CD8-positive, alpha-beta memory T cell (primary cell): ENCODE data around the gene BCL11B. TPM values are rescaled to one million over a fixed set of nuclear protein-coding genes. Genes with fewer than 3 reads are reported as not detected.

Experiments
- CTCF ChIA-PET: fragments of 350-600 bp; sonication (Branson Sonifier 250); formaldehyde crosslinking; loops from one replicate; lab custom pipeline; 2021; ENCODE audit warnings: antibody characterized with exemption; lab: Charles Lee
- POLR2A ChIA-PET: fragments of 350-600 bp; sonication (Branson Sonifier 250); formaldehyde crosslinking; loops from one replicate; lab custom pipeline; 2021; ENCODE audit warnings: antibody characterized with exemption; lab: Charles Lee
- DNase-seq, 5 donors: peaks; one replicate each; pipeline versions ENCODE4 v3.0.0 to v3.0.0-alpha.2; 2020 to 2022; ENCODE audit warnings: mixed read lengths in 1 of 5
- H3K27ac ChIP-seq: one replicate; pipeline ENCODE4 v1.7.0; 2013; ENCODE audit warnings: low read depth, mild to moderate bottlenecking, low read length, moderate library complexity
- H3K27me3 ChIP-seq: 2 replicates; pipeline ENCODE4 v1.7.0; 2013; ENCODE audit warnings: low read length, mild to moderate bottlenecking; ENCODE audit not compliant: insufficient read depth, poor library complexity, severe bottlenecking
- H3K36me3 ChIP-seq: 2 replicates; pipeline ENCODE4 v1.7.0; 2013; ENCODE audit warnings: mild to moderate bottlenecking, low read length, moderate library complexity; ENCODE audit not compliant: insufficient read depth
- H3K4me1 ChIP-seq: 2 replicates; pipeline ENCODE4 v1.7.0; 2013; ENCODE audit warnings: mild to moderate bottlenecking, low read length, moderate library complexity; ENCODE audit not compliant: insufficient read depth
- H3K4me3 ChIP-seq: 2 replicates; pipeline ENCODE4 v1.7.0; 2013; ENCODE audit warnings: mild to moderate bottlenecking, low read length
- H3K9me3 ChIP-seq: 2 replicates; pipeline ENCODE4 v1.7.0; 2013; ENCODE audit warnings: mild to moderate bottlenecking, low read length
- H3K27ac Mint-ChIP-seq, 8 donors: one replicate each; pipeline ENCODE4 v1.8.0; 2020 to 2021; ENCODE audit warnings: mixed read lengths in 8 of 8, mild to moderate bottlenecking in 6 of 8, inconsistent platforms in 3 of 8, moderate library complexity in 3 of 8
- H3K27me3 Mint-ChIP-seq, 2 donors: one replicate each; pipeline ENCODE4 v1.8.0; 2020 to 2021; ENCODE audit warnings: mixed read lengths in 2 of 2, mild to moderate bottlenecking in 1 of 2, moderate library complexity in 1 of 2
- H3K36me3 Mint-ChIP-seq, 3 donors: one replicate each; pipeline ENCODE4 v1.8.0; 2020 to 2021; ENCODE audit warnings: mixed read lengths in 3 of 3, inconsistent platforms in 1 of 3, mild to moderate bottlenecking in 1 of 3
- H3K4me1 Mint-ChIP-seq, 3 donors: one replicate each; pipeline ENCODE4 v1.8.0; 2020 to 2021; ENCODE audit warnings: mixed read lengths in 3 of 3, inconsistent platforms in 1 of 3, mild to moderate bottlenecking in 1 of 3
- H3K4me3 Mint-ChIP-seq, 7 donors: one replicate each; pipeline ENCODE4 v1.8.0; 2020 to 2021; ENCODE audit warnings: mixed read lengths in 7 of 7, mild to moderate bottlenecking in 6 of 7, moderate library complexity in 4 of 7, inconsistent platforms in 2 of 7
- H3K9me3 Mint-ChIP-seq, 5 donors: one replicate each; pipeline ENCODE4 v1.8.0; 2020 to 2022; ENCODE audit warnings: mixed read lengths in 5 of 5, mild to moderate bottlenecking in 3 of 5, moderate library complexity in 2 of 5, inconsistent platforms in 1 of 5
- polyA plus RNA-seq: library from polyadenylated mRNA; unstranded; fragments of 300-500 nt; fragmentation: Illumina TruSeq; gene quantifications from one replicate; pipeline ENCODE4 v1.2.3, GENCODE V29; 2021
- total RNA-seq, 2 experiments: library from RNA; stranded (reverse); gene quantifications; one replicate each; pipeline ENCODE4 v1.2.3, GENCODE V29; 2021

The BCL11B gene
- total and polyA plus RNA-seq, 3 experiments from 2014 or later, result 9.7 to 42.5 (median 42.0) TPM

DNA sequence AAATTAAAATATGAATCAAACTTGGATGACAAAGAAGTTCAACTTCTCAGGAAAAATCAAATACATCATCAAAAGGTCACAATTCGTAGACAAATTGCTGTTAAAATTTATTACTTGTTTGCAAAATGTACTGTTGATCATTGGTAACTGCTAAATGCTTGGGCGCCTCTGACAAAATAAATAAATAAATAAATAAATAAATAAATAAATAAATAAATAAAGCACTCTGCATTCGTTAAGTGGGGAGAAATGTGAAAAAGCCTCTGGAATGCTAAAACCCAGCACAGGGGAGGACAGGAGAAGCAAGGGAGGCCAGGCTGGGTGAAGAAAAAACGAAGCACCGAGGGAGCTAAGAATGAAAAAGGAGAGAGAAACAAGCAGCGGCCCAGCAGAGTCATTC is 115.2 kb downstream of the BCL11B start:
- Mint-ChIP-seq H3K27ac (no peak overlapping the region), H3K27me3 (no peaks in the 10 kb centered on the region), H3K36me3 (peaks cover 0 to 3% (median 3%) of the 10 kb centered on the region in 3 donors), H3K9me3 (peaks cover 0 to 3% (median 0%) of the 10 kb centered on the region in 5 donors), H3K4me1 (peaks cover 3 to 16% (median 14%) of the 10 kb centered on the region in 3 donors), H3K4me3 (no peak overlapping the region)
- POLR2A ChIA-PET, result no interaction called here
- H3K4me1 ChIP-seq, result no peaks in the 10 kb centered on the region
- no peaks in the 10 kb centered on the region for H3K27me3 ChIP-seq
- no peaks in the 10 kb centered on the region for H3K36me3 ChIP-seq
- CTCF ChIA-PET, result no interaction called here
- no peak for DNase-seq
- H3K27ac ChIP-seq, result no peak overlapping the region
- no peak overlapping the region for H3K4me3 ChIP-seq
- no peaks in the 10 kb centered on the region for H3K9me3 ChIP-seq

DNA sequence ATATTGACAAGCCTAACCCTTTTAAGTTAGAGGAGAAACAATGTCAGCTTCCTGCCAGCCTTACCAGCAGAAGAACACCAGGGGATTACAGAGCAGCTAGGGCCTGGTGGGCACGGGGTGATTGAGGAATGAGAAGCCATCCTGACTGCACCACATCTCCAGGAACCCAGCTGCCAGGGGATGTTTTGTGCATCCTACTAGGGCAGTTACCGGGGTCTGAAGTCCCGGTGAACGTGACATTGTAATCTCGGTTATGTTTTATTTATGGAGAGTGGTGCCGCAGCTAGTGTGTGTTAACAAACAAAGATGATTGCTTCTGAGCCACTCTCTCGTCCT is 115.9 kb downstream of the BCL11B start:
- no peaks in the 10 kb centered on the region for H3K27me3 Mint-ChIP-seq
- no peak overlapping the region for H3K27ac ChIP-seq
- POLR2A ChIA-PET, result no interaction called here
- DNase-seq, result no peak
- no peaks in the 10 kb centered on the region for H3K9me3 ChIP-seq
- H3K9me3 Mint-ChIP-seq, result no peaks in the 10 kb centered on the region
- H3K27ac Mint-ChIP-seq, result no peak overlapping the region
- peaks cover 0 to 10% (median 10%) of the 10 kb centered on the region in 3 donors for H3K4me1 Mint-ChIP-seq
- peaks cover 0 to 3% (median 2%) of the 10 kb centered on the region in 3 donors for H3K36me3 Mint-ChIP-seq
- CTCF ChIA-PET, result no interaction called here
- H3K4me1 ChIP-seq, result no peaks in the 10 kb centered on the region
- H3K4me3 ChIP-seq, result no peak overlapping the region
- H3K36me3 ChIP-seq, result no peaks in the 10 kb centered on the region
- no peaks in the 10 kb centered on the region for H3K27me3 ChIP-seq
- no peak overlapping the region for H3K4me3 Mint-ChIP-seq

DNA sequence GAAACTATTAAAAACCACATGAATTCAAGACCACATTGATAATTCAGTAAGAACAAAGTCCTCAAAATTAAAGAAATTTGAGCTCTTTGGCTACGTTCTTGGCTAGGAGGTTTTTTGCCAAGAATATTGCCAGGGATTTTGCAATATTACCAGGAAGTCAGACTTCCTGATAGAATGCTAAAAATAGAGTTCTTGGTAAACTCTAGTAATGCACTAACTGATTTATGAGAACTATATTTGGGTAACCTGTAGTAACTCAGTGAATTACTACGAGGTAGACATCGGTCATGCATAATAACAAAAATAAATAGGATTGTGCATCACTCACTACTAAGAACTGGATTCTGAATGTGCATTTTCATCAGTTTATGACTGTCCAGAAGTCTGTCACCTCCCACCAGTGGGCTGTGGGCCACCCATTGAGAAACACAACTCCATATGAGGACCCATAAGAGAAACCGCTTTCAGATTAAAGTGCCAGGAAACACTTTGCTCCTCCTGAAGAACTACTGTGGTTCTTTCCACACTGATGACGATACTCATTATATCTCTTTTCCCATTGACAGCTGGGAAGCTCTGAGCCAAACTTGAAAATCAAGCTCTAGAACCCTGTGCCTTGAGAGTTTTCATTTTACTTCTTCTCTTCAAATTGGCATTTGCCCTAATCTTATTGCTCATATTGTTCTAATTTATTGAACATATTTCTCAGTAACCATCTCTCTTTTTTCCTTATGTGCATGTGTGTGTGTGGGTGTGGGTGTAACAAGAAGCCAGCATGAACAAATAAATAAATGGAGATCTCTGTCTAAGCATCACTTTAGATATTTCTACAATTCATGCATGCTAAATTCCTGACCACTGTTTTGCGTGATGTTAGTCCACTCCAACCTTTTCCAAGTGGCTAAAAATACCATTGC is 116.6 kb downstream of the BCL11B start:
- POLR2A ChIA-PET, result no interaction called here
- Histone ChIP-seq H3K9me3 (no peaks in the 10 kb centered on the region), H3K4me3 (no peak overlapping the region), H3K27me3 (no peaks in the 10 kb centered on the region), H3K36me3 (no peaks in the 10 kb centered on the region), H3K4me1 (no peaks in the 10 kb centered on the region), H3K27ac (no peak overlapping the region)
- H3K27me3 Mint-ChIP-seq, result no peaks in the 10 kb centered on the region
- peaks cover 0 to 10% (median 7%) of the 10 kb centered on the region in 3 donors for H3K4me1 Mint-ChIP-seq
- CTCF ChIA-PET, result no interaction called here
- H3K27ac Mint-ChIP-seq, result no peak overlapping the region
- H3K4me3 Mint-ChIP-seq, result no peak overlapping the region
- no peak for DNase-seq
- no peaks in the 10 kb centered on the region for H3K9me3 Mint-ChIP-seq
- H3K36me3 Mint-ChIP-seq, result peaks cover 0 to 4% (median 3%) of the 10 kb centered on the region in 3 donors

DNA sequence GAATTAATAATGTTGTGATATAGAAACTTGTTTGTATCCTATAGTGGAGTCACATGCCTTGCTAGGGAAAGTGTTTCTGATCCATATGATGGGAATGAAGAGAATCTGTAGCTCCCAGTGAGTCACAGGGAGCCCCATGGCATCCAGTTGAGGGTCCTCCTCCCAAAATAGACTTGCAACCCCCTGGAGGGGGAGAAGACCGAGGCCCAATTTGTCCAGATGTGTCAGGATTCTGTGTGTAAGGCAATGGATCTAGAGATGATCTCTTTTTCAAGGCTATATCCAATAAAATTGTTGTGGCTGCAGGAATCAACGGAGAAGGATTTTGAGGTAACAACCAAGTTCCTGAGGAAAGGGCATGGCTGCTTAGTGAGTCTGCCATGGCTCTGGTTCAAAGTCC is 121.8 kb downstream of the BCL11B start:
- H3K27me3 Mint-ChIP-seq, result no peaks in the 10 kb centered on the region
- ChIA-PET POLR2A (no interaction called here), CTCF (no interaction called here)
- Histone ChIP-seq H3K4me1 (no peaks in the 10 kb centered on the region), H3K36me3 (no peaks in the 10 kb centered on the region), H3K27me3 (no peaks in the 10 kb centered on the region), H3K9me3 (no peaks in the 10 kb centered on the region), H3K27ac (no peak overlapping the region), H3K4me3 (no peak overlapping the region)
- H3K36me3 Mint-ChIP-seq, result peaks cover 0 to 6% (median 0%) of the 10 kb centered on the region in 3 donors
- no peaks in the 10 kb centered on the region for H3K9me3 Mint-ChIP-seq
- no peak overlapping the region for H3K4me3 Mint-ChIP-seq
- H3K27ac Mint-ChIP-seq, result no peak overlapping the region
- DNase-seq, result no peak
- no peaks in the 10 kb centered on the region for H3K4me1 Mint-ChIP-seq

DNA sequence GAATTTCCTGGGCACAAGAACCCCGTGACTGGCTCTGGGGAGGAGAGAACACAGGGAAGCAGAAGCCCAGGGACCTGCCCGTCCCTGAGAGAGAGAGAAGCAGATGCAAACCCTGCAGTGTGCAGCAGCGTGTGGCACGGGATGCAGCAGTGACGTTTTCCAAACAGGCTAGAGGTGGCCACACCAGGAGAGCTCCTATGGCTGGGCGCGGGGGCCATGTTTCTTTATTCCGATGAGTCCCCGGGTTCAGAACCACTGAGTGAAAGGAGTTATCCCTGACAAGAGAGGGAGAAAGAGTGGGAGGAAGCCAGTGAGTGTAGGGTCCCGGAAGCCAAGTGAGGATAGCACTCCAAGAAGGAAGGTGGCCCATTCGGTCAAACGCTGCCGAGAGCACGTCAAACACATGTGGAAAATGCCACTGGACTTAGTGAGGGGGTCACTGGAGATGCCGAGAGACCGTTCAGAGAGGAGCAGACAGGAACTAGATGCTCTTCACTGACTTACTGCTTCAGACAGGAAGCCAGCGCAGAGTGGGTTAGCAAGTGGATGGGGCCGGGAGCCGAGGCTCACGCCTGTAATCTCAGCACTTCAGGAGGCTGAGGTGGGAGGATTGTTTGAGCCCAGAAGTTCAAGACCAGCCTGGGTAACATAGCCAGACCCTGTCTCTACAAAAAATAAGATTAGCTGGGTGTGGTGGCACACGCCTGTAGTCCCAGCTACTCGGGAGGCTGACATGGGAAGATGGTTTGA is 123.0 kb downstream of the BCL11B start:
- H3K9me3 ChIP-seq, result no peaks in the 10 kb centered on the region
- POLR2A ChIA-PET, result no interaction called here
- no peak for DNase-seq
- H3K36me3 Mint-ChIP-seq, result peaks cover 0 to 5% (median 0%) of the 10 kb centered on the region in 3 donors
- no peaks in the 10 kb centered on the region for H3K27me3 Mint-ChIP-seq
- no peaks in the 10 kb centered on the region for H3K36me3 ChIP-seq
- H3K4me3 Mint-ChIP-seq, result no peak overlapping the region
- peaks cover 0 to 4% (median 4%) of the 10 kb centered on the region in 3 donors for H3K4me1 Mint-ChIP-seq
- H3K4me1 ChIP-seq, result no peaks in the 10 kb centered on the region
- no peak overlapping the region for H3K27ac Mint-ChIP-seq
- H3K9me3 Mint-ChIP-seq, result no peaks in the 10 kb centered on the region
- CTCF ChIA-PET, result no interaction called here
- no peaks in the 10 kb centered on the region for H3K27me3 ChIP-seq
- no peak overlapping the region for H3K27ac ChIP-seq
- H3K4me3 ChIP-seq, result no peak overlapping the region

DNA sequence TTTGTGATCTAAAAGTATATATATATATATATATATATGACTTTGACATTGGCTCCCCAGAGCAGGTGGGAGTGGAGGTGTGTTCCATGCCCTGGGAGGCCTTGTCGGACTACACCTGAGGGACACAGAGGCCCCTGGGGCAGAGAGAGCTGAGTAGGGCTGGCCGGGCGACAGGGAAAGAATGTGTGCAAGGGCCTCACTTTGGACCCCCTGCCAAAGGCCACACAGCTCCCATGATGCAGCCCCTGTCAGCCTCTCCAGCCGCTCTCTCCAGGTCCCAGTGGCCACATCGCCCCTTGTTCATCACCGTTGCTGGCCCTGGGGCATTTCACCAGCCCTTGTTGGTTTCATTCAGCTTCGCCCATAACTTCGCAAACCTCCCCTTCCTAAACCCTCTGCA is 123.9 kb downstream of the BCL11B start:
- peaks cover 0 to 5% (median 0%) of the 10 kb centered on the region in 3 donors for H3K36me3 Mint-ChIP-seq
- H3K27ac ChIP-seq, result no peak overlapping the region
- no peak overlapping the region for H3K4me3 ChIP-seq
- no peaks in the 10 kb centered on the region for H3K9me3 Mint-ChIP-seq
- H3K27ac Mint-ChIP-seq, result no peak overlapping the region
- no peak for DNase-seq
- H3K4me1 ChIP-seq, result no peaks in the 10 kb centered on the region
- H3K4me3 Mint-ChIP-seq, result no peak overlapping the region
- POLR2A ChIA-PET, result no interaction called here
- CTCF ChIA-PET, result no interaction called here
- peaks cover 0 to 7% (median 6%) of the 10 kb centered on the region in 3 donors for H3K4me1 Mint-ChIP-seq
- H3K9me3 ChIP-seq, result no peaks in the 10 kb centered on the region
- no peaks in the 10 kb centered on the region for H3K36me3 ChIP-seq
- no peaks in the 10 kb centered on the region for H3K27me3 Mint-ChIP-seq
- H3K27me3 ChIP-seq, result no peaks in the 10 kb centered on the region

GRCh38 chr14:99147366-99147740 is 124.6 kb downstream of the BCL11B start:
- Histone ChIP-seq H3K9me3 (no peaks in the 10 kb centered on the region), H3K27me3 (no peaks in the 10 kb centered on the region), H3K27ac (no peak overlapping the region), H3K4me1 (no peaks in the 10 kb centered on the region), H3K36me3 (no peaks in the 10 kb centered on the region), H3K4me3 (no peak overlapping the region)
- ChIA-PET POLR2A (no interaction called here), CTCF (no interaction called here)
- Mint-ChIP-seq H3K27ac (no peak overlapping the region), H3K9me3 (no peaks in the 10 kb centered on the region), H3K36me3 (peaks cover 0 to 6% (median 0%) of the 10 kb centered on the region in 3 donors), H3K4me1 (peaks cover 0 to 7% (median 6%) of the 10 kb centered on the region in 3 donors), H3K4me3 (no peak overlapping the region), H3K27me3 (no peaks in the 10 kb centered on the region)
- DNase-seq, result no peak
